T-helper 2 cell treated with Interferon-gamma antibody and Interleukin-4, amounts not matched to agents 5 μg/mL and 100 μg/mL, for 36 hours (primary cell): Measurements from ENCODE around the gene ZNF324B.
A peak's percentile ranks its signal among the peaks of the same experiment; 100 is the strongest.
"Not testable (repeated sequence)": the region's sequence is repeated elsewhere in the genome, so short reads cannot be mapped to it uniquely, and the experiment has no call there.

ENCODE experiments used
- DNase-seq: peaks from one replicate; pipeline ENCODE4 v3.0.0; 2021; ENCODE audit warnings: low spot score
- H3K27ac Mint-ChIP-seq: one replicate; pipeline ENCODE4 v1.8.0; 2021; ENCODE audit warnings: mild to moderate bottlenecking, mixed read lengths
- H3K27me3 Mint-ChIP-seq: one replicate; pipeline ENCODE4 v1.8.0; 2021; ENCODE audit warnings: low read depth, mixed read lengths
- H3K36me3 Mint-ChIP-seq: one replicate; pipeline ENCODE4 v1.8.0; 2021; ENCODE audit warnings: low read depth, mixed read lengths
- H3K4me1 Mint-ChIP-seq: one replicate; pipeline ENCODE4 v1.8.0; 2021; ENCODE audit warnings: low read depth, mixed read lengths
- H3K4me3 Mint-ChIP-seq: one replicate; pipeline ENCODE4 v1.8.0; 2022; ENCODE audit warnings: mild to moderate bottlenecking, moderate library complexity, mixed read lengths
- H3K9me3 Mint-ChIP-seq: one replicate; pipeline ENCODE4 v1.8.0; 2021; ENCODE audit warnings: mixed read lengths

Gene ZNF324B

DNA sequence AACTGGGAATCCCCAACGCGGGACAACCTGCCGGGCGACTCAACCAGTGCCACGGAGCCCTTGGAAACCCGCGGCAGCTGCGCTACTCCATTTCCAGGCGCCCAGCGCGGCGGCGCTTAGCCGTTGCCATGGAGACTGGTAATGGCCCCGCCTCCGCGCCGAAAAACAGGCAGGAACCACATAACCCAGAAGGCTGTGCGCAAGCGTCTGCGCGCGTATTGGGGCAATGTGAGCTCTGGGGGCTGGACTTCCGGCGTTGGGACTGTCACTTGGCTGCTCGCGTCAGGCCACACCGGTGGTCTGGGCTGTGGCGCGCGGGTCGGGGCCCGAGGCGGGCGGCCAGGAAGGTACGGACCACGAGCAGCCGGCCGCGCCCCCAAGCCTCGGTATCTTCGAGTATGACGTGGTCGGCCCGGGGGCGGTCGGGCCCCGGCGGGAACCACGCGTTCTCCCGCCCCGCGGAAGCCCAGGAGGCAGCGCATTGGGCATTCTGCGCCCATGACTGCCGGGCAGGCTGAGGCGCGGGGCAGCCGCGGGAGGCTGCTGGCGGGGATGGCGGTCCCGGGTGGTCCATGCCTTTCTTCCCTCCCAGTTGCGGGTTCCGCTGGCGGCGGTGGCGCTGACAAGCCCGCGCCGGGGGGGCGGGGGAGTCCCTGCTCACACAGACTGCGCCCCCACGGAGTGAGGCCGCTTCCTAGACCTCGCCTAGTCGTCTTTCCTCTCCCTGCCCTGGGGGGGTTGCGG, at the start of gene ZNF324B:
Gene ZNF324B (plus strand): TSS at position 265 of the 744 bp plus-strand sequence. CDS start 2,080 bp downstream, outside the sequence.
- peak within 1 kb of the TSS; percentile 45 for H3K27ac Mint-ChIP-seq
- peaks cover 15% of the 10 kb centered on the region for H3K4me1 Mint-ChIP-seq
- peaks cover 13% of the 10 kb centered on the region for H3K9me3 Mint-ChIP-seq

DNA sequence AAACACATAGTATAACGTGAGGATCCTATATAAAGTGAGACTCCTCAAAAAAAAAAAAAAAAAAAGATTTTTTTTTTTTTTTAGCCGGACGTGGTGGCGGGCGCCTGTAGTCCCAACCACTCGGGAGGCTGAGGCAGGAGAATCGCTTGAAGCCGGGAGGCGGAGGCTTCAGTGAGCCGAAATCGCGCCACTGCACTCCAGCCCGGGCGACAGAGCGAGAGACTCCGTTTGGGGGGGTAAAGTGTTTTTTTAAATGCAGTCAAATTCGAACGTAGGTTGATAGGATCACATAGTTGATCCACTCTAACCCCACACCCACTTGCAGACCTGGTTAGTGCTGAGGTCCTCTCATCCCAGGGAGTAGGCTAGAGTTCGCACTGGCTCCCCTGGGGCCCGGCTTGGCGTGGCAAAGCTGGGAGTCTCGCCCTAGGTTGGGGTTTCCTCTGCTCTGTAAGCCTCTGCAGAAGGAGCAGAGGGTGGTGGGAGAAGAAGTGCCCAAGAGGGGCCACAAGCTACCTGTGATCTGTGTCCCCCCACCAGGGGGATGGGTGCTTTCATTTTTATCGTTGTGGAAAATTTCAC, 49.5 kb upstream of the ZNF324B start:
- H3K4me1 Mint-ChIP-seq = peaks cover 16% of the 10 kb centered on the region
- H3K9me3 Mint-ChIP-seq = no peaks in the 10 kb centered on the region
- peak overlapping the region; percentile 88 for H3K4me3 Mint-ChIP-seq
- DNase-seq = no peak
- H3K36me3 Mint-ChIP-seq = no peaks in the 10 kb centered on the region
- H3K27ac Mint-ChIP-seq = no peak overlapping the region
- H3K27me3 Mint-ChIP-seq = no peaks in the 10 kb centered on the region

More for the DNA sequence above, at the start of gene ZNF324B:
- Mint-ChIP-seq H3K4me3 (peak within 1 kb of the TSS; percentile 87), H3K27me3 (peaks cover 5% of the 10 kb centered on the region), H3K36me3 (peaks cover 10% of the 10 kb centered on the region)
- peak; percentile 96 for DNase-seq

DNA sequence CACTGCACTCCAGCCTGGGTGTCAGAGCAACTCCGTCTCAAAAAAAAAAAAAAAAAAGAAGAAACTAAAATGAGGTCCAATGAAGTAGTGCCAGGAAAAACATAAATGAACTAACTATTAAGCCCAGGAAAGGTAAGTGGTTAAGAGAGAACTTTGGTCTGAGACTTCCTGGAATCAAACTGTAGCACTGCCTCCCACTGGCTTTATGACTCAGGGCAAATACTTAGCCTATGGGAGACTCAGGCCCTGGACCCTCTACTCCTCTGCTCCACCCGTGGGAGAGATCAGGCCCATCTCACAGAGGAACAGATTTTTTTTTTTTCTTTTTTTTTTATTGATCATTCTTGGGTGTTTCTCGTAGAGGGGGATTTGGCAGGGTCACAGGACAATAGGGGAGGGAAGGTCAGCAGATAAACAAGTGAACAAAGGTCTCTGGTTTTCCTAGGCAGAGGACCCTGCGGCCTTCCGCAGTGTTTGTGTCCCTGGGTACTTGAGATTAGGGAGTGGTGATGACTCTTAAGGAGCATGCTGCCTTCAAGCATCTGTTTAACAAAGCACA, 47.4 kb upstream of the ZNF324B start:
- not testable (repeated sequence) for H3K27me3 Mint-ChIP-seq, H3K27ac Mint-ChIP-seq, DNase-seq, H3K4me3 Mint-ChIP-seq, H3K9me3 Mint-ChIP-seq, H3K36me3 Mint-ChIP-seq
- H3K4me1 Mint-ChIP-seq = peaks cover 24% of the 10 kb centered on the region

DNA sequence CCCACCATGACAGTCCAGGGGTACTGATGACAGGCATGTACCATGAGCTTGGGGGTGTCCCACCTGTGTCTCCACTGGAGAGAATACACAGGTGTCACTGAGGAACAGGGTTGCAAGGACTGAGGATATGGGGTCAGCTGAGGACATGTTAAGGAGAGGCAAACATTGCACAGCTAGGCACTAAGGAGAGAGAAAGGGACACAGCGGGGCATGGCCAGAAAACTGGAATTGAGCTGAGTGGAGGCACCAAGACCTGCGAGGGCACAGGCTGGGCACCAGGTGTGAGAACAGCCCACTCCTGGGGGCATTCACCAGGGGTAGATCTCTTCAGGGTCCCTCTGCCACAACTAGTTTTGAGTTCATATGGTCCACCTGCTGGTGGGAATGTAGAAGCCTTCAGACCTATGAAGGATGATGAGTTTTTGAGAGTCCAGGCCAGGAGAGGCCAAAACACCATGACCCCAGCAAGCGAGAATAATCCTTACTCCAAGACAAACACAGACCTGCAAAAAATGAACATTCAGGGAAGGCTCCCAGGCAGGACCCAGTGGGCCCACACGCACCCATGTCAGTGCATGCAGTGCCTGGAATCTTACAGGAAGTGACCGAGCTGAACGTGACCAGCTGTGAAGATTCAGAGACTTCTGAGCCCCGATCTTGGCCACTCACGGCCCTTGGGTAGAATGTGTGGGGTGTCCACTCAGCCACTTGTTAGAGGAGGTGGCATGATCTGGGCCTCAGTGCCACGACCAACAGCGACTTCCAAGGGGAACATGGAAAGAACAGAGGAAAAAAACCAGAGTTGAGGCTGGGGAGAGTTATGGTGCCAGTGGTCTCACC, 44.4 kb upstream of the ZNF324B start:
- no peaks in the 10 kb centered on the region for H3K9me3 Mint-ChIP-seq
- peak overlapping the region; percentile 80 for H3K27ac Mint-ChIP-seq
- DNase-seq = no peak
- no peaks in the 10 kb centered on the region for H3K27me3 Mint-ChIP-seq
- peaks cover 2% of the 10 kb centered on the region for H3K36me3 Mint-ChIP-seq
- H3K4me3 Mint-ChIP-seq = peak overlapping the region; percentile 95
- peaks cover 23% of the 10 kb centered on the region for H3K4me1 Mint-ChIP-seq

DNA sequence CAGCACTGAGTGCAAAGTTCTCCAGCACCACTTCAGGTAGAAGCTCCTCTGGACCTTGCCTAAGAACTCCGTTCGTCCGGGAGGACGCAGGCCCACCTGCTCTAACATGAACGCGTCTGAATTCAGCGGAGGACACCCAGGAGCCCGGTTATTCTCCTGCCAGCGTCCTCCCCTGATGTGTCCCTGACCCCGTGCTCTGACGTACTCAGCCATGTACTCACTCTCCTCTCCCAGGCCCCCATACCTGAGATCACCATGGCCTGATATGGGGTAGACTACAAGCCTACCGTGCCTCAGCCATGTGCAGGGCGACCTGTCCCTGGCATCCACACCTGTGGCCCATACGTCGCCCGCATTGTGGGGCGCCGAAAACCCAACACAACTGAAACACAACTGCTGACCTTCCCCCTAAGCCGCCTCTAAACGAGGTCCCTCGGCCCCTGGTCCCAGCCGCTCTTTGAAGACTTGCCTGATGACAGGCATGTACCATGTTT, 43.7 kb upstream of the ZNF324B start:
- no peak for DNase-seq
- Mint-ChIP-seq H3K36me3 (peaks cover 3% of the 10 kb centered on the region), H3K4me3 (peak overlapping the region; percentile 95), H3K4me1 (peaks cover 21% of the 10 kb centered on the region), H3K27me3 (no peaks in the 10 kb centered on the region), H3K27ac (peak overlapping the region; percentile 65), H3K9me3 (no peaks in the 10 kb centered on the region)

DNA sequence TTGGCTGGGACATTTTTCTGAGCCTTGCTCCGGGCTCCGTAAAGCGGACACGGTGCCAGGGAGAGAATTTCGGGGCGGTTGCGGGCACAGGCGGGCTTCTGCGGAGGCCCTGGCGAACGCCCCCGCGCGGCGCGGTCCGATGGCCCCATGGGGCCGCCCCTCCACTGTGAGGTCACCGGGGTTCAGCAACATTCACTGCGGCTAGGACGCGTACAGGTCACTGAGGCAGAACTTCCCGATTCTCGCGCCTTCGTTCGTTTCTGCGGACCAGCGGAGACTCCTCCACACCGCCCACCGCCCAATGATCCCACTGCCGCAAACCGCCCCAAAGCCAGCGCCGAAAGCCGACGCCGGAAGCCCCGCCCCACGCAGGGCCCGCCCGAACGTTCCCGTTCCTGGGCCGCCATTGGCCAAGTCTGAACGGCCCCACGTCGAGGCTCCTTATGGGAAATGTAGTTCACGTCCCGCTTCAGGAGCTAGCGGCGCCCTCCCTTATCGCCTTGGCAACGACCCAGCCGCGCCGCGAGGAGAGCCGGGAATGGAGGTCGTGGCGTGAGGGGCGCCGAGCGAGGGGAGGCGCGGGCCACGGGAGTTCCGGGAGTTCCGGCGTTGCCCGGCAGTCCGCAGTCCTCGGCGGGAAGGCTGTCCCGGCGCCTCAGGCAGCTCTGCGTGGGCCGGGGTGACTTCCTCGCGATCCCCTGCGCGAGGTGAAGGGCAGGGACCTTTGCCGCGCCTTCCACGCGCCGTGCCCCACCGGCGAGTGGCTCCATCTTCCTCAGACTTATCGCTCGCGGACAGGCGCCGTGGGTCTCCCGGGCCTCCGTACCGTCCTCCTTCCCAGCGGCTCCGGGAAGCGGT, 43.0 kb upstream of the ZNF324B start, which contains the start of gene ZNF584:
Gene ZNF584 (plus strand): TSS at position 498 of the 858 bp plus-strand sequence. CDS start 499 bp downstream, outside the sequence.
- DNase-seq = peak; percentile 91
- Mint-ChIP-seq H3K27ac (peak within 1 kb of the TSS; percentile 92), H3K36me3 (peaks cover 5% of the 10 kb centered on the region), H3K4me3 (peak within 1 kb of the TSS; percentile 95), H3K4me1 (peaks cover 21% of the 10 kb centered on the region), H3K9me3 (no peaks in the 10 kb centered on the region), H3K27me3 (no peaks in the 10 kb centered on the region)

DNA sequence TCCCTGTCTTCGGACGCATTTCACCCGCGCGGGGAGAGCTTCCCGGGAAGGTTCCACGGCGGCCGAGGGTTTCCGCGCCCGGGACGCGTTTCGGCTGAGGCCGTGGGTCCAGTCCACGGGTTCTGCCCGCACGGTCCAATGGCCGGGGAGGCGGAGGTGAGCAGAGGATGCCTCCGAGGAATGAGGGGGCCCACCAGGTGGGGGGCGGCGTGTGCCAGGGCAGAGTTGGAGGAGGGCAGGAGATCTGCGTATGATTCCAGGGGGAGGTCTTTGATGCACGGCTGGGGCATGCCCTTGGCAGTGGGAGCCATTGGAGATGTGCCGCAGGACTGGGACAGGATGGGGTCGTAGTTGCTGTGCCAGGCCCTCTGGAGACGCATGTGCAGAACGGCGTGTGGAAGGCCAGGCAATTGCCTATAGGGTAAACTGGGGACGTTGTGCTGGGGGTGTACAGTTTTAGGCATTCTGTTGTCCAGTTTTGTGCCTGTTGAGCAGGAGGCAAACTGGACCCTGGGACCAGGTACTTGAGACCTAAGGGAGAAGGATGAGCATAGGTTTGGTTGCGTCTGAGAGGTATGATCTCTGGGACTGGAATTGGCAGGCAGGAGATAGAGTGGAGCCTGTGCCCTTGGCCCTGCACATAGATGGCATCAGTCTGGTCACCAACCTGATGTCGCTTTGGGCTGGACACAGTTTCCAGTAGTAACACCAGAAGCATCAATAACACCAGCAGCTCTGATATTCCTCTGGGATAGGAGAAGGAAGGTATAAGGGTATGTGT, 42.2 kb upstream of the ZNF324B start:
- Mint-ChIP-seq H3K9me3 (no peaks in the 10 kb centered on the region), H3K36me3 (peaks cover 5% of the 10 kb centered on the region), H3K27me3 (no peaks in the 10 kb centered on the region), H3K4me3 (peak overlapping the region; percentile 95), H3K4me1 (peaks cover 21% of the 10 kb centered on the region), H3K27ac (peak overlapping the region; percentile 26)
- no peak for DNase-seq

DNA sequence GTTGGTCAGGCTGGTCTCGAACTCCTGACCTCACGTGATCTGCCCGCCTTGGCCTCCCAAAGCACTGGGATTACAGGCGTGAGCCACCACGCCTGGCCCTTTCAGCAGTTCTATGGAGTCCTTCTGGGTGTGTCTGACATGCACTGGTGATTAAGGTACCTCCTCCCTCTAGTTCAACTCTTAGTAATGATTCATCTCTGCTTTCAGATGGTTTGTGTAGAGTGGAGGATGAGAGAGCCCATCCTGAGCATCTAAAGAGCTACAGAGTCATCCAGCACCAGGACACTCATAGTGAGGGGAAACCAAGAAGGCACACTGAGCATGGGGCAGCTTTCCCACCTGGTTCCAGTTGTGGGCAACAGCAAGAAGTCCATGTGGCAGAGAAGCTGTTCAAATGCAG, 34.8 kb upstream of the ZNF324B start:
- Mint-ChIP-seq H3K27ac (no peak overlapping the region), H3K27me3 (no peaks in the 10 kb centered on the region), H3K4me1 (no peaks in the 10 kb centered on the region), H3K36me3 (peaks cover 39% of the 10 kb centered on the region), H3K9me3 (peaks cover 25% of the 10 kb centered on the region), H3K4me3 (no peak overlapping the region)
- DNase-seq = no peak

DNA sequence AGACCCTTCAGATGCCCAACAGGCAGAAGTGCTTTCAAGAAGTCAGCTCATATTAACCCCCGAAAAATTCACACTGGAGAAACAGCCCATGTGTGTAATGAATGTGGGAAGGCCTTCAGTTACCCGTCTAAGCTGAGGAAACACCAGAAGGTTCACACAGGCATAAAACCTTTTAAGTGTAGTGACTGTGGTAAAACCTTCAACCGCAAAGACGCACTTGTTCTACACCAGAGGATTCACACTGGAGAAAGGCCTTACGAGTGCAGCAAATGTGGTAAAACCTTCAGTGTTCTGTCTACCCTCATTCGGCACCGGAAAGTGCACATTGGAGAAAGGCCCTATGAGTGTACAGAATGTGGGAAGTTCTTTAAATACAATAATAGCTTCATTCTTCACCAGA, 34.4 kb upstream of the ZNF324B start:
- Mint-ChIP-seq H3K27ac (no peak overlapping the region), H3K36me3 (peaks cover 41% of the 10 kb centered on the region), H3K27me3 (no peaks in the 10 kb centered on the region), H3K9me3 (peaks cover 28% of the 10 kb centered on the region), H3K4me1 (no peaks in the 10 kb centered on the region), H3K4me3 (no peak overlapping the region)
- no peak for DNase-seq

DNA sequence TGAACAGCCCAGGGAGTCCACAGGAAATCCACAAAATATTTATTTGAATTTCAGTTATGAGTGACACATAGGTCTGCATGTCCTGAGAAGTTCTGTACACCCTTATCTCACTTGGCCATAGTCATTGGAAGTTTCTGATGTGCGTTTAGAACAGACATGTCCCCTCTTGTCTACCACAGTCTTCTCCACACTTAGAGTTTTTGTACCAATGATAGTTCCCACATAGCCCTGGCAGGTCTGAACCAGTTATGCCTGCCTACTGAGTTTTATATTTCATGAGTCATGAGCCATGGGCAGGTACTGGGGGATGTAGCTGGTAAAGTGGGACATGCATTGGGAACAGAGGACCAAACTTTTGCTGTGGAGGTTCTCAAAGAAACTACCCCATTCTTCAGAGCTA, 22.8 kb upstream of the ZNF324B start:
- H3K4me3 Mint-ChIP-seq = no peak overlapping the region
- DNase-seq = no peak
- H3K27ac Mint-ChIP-seq = no peak overlapping the region
- H3K27me3 Mint-ChIP-seq = no peaks in the 10 kb centered on the region
- H3K36me3 Mint-ChIP-seq = peaks cover 19% of the 10 kb centered on the region
- peaks cover 81% of the 10 kb centered on the region for H3K9me3 Mint-ChIP-seq
- no peaks in the 10 kb centered on the region for H3K4me1 Mint-ChIP-seq

DNA sequence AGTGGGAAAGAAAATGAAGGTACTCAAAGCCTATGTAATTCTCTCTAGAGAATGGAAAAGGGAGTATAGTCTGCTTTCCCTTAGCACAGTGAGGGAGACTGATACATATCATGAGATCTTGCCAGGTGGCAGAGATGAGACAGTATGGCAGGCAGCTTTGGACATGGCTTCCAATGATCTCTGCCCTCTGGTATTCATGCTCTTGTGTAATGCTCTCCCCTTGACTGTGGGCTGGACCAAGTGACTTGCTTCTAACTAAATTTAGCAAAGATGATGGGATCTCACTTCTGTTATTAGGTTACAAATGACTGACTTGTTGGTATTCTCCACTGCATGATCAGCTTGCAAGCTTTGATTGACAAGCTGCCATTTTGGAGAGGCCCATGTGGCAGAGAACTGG, 21.7 kb upstream of the ZNF324B start:
- Mint-ChIP-seq H3K27ac (no peak overlapping the region), H3K4me3 (no peak overlapping the region), H3K27me3 (no peaks in the 10 kb centered on the region), H3K4me1 (no peaks in the 10 kb centered on the region), H3K9me3 (peaks cover 83% of the 10 kb centered on the region), H3K36me3 (peaks cover 28% of the 10 kb centered on the region)
- DNase-seq = no peak

DNA sequence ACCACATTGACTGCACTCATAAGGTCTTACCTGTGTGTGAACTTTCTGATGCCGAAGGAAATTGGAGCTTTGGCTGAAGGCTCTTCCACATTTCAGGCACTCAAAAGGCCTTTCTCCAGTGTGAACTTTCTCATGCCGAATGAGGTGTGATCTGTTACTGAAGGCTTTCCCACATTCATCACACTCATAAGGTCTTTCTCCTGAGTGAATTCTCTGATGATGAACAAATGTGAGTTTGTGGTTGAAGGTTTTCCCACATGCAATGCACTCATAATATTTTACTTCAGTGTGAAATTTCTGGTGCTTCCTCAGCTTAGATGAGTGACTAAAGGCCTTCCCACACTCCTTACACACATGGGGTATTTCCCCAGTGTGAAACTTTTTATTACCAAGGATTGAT, 17.2 kb upstream of the ZNF324B start:
- Mint-ChIP-seq H3K4me1 (peaks cover 3% of the 10 kb centered on the region), H3K9me3 (peaks cover 84% of the 10 kb centered on the region), H3K36me3 (peaks cover 64% of the 10 kb centered on the region), H3K4me3 (no peak overlapping the region), H3K27me3 (no peaks in the 10 kb centered on the region), H3K27ac (no peak overlapping the region)
- no peak for DNase-seq
